ENCODE results near the gene SLC5A2.

GRCh38 chr16:31513126-31513525 is 30.2 kb downstream of the SLC5A2 start:
- no peak for TF ChIP-seq CTCF (IDR thresholded peaks at IDR 0.05)
- no peak for TF ChIP-seq POLR2A (IDR thresholded peaks at IDR 0.05)
